ENCODE measurements around the gene ZNF593.

Gene ZNF593

GRCh38 chr1:26155370-26156284 is 14.1 kb upstream of the ZNF593 start:
- Histone ChIP-seq H4K5ac (ENCODE audit: low read length) (no peak overlapping the region), H2BK15ac (replicated peaks; ENCODE audit: low read depth) (no peak overlapping the region), H3K4me2 (ENCODE audit: low read length) (peak overlapping the region; percentile 34), H2BK120ac (ENCODE audit: low read depth, low read length) (no peak overlapping the region), H3K27ac (ENCODE audit: low read depth, low read length) (no peak overlapping the region), H3K9ac (ENCODE audit: low read length) (peak overlapping the region; percentile 64), H3K4ac (ENCODE audit: low read depth, low read length) (peak overlapping the region; percentile 49), H3K27me3 (ENCODE audit: insufficient read depth, low read length, poor library complexity) (no peaks in the 10 kb centered on the region), H3K18ac (ENCODE audit: low read length) (peak overlapping the region; percentile 62), H2AK5ac (ENCODE audit: low read length) (peak overlapping the region; percentile 3), H3K4me1 (ENCODE audit: control insufficient read depth, low read depth, low read length) (peaks cover 27% of the 10 kb centered on the region), H2BK5ac (ENCODE audit: low read length) (peak overlapping the region; percentile 9), H3K56ac (ENCODE audit: low read length) (peak overlapping the region; percentile 81), H4K8ac (ENCODE audit: low read depth, low read length) (no peak overlapping the region), H3K79me1 (ENCODE audit: low read length) (no peaks in the 10 kb centered on the region), H3K23ac (ENCODE audit: low read length) (no peak overlapping the region), H3K36me3 (ENCODE audit: control insufficient read depth, insufficient read depth, low read length) (no peaks in the 10 kb centered on the region), H3K79me2 (ENCODE audit: control insufficient read depth, insufficient read depth, low read length) (no peaks in the 10 kb centered on the region), H3K4me3 (ENCODE audit: low read length) (no peak overlapping the region)
- no CpG with 5 or more reads among the region's 21 CpGs for WGBS (ENCODE audit: extremely low coverage, insufficient coverage, low lambda C conversion rate)
- DNase-seq: no peak

DNA sequence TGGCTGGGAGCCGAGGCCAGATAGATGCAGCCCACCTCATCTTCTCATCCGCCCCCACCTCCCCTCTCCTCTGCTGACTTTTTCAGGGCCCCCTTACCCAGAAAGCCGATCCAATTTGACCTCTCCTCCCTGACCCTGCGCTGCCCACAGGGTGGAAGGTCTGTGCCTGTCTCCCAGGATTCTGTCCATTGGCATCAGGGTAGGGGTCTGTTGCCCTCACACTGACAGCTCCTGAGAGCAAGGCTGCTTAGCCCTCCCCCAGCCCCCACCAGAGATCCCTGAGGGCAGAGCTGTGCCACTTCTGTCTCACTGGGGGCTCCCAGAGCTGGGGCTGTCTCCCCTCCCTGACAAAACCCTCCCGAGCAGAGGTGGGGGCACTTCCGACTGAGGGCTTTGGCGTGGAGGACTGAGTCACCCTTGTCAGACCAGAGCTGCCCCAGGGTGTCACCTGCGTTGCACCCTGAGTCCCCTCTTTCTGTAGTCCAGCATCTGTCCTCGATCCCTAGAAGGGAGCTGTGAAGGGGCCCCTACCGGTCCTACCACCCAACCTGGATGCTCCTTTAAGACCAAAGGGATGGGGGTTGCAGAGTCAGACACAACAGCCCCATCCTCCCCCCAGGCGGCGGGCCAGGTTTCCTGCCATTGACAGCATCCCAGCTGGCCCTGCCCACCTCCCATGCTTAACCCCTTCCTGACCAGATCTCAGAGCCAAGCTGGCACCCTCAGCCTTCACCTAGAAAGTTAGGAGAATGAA is 13.2 kb upstream of the ZNF593 start:
- H3K23ac ChIP-seq (ENCODE audit: low read length): peak overlapping the region; percentile 53
- H2BK120ac ChIP-seq (ENCODE audit: low read depth, low read length): peak overlapping the region; percentile 16
- no peaks in the 10 kb centered on the region for H3K79me2 ChIP-seq (ENCODE audit: control insufficient read depth, insufficient read depth, low read length)
- H4K5ac ChIP-seq (ENCODE audit: low read length): no peak overlapping the region
- peak overlapping the region; percentile 43 for H2AK5ac ChIP-seq (ENCODE audit: low read length)
- no CpG with 5 or more reads among the region's 12 CpGs for WGBS (ENCODE audit: extremely low coverage, insufficient coverage, low lambda C conversion rate)
- no peaks in the 10 kb centered on the region for H3K27me3 ChIP-seq (ENCODE audit: insufficient read depth, low read length, poor library complexity)
- no peak overlapping the region for H4K8ac ChIP-seq (ENCODE audit: low read depth, low read length)
- peak overlapping the region; percentile 49 for H3K4ac ChIP-seq (ENCODE audit: low read depth, low read length)
- peak overlapping the region; percentile 94 for H3K4me2 ChIP-seq (ENCODE audit: low read length)
- peak overlapping the region; percentile 84 for H2BK5ac ChIP-seq (ENCODE audit: low read length)
- H3K36me3 ChIP-seq (ENCODE audit: control insufficient read depth, insufficient read depth, low read length): no peaks in the 10 kb centered on the region
- H3K9ac ChIP-seq (ENCODE audit: low read length): peak overlapping the region; percentile 64
- peak overlapping the region; percentile 81 for H3K56ac ChIP-seq (ENCODE audit: low read length)
- no peaks in the 10 kb centered on the region for H3K79me1 ChIP-seq (ENCODE audit: low read length)
- peak overlapping the region; percentile 62 for H3K18ac ChIP-seq (ENCODE audit: low read length)
- no peak overlapping the region for H2BK15ac ChIP-seq (replicated peaks; ENCODE audit: low read depth)
- no peak overlapping the region for H3K27ac ChIP-seq (ENCODE audit: low read depth, low read length)
- H3K4me1 ChIP-seq (ENCODE audit: control insufficient read depth, low read depth, low read length): peaks cover 32% of the 10 kb centered on the region
- H3K4me3 ChIP-seq (ENCODE audit: low read length): no peak overlapping the region
- DNase-seq: peak; percentile 89

- peaks cover 6% of the 10 kb centered on the region for H3K27me3 ChIP-seq (ENCODE audit: insufficient read depth, low read length, poor library complexity)
- DNase-seq: no peak
These were observed 11.3 kb upstream of the ZNF593 start for GRCh38 chr1:26158271-26158907.

GRCh38 chr1:26158908-26159742 is 10.6 kb upstream of the ZNF593 start, which contains the start of gene FAM110D:
TSS of gene FAM110D (plus strand) at chr1:26159079. CDS start at chr1:26161292, 2,213 bp downstream.
- peak within 1 kb of the TSS; percentile 66 for H3K23ac ChIP-seq (ENCODE audit: low read length)
- no peaks in the 10 kb centered on the region for H3K36me3 ChIP-seq (ENCODE audit: control insufficient read depth, insufficient read depth, low read length)
- H3K27me3 ChIP-seq (ENCODE audit: insufficient read depth, low read length, poor library complexity): peaks cover 6% of the 10 kb centered on the region
- H3K18ac ChIP-seq (ENCODE audit: low read length): peak within 1 kb of the TSS; percentile 76
- no peaks in the 10 kb centered on the region for H3K79me1 ChIP-seq (ENCODE audit: low read length)
- H4K5ac ChIP-seq (ENCODE audit: low read length): no peak within 1 kb of the TSS
- WGBS (ENCODE audit: extremely low coverage, insufficient coverage, low lambda C conversion rate): no CpG with 5 or more reads among the region's 6 CpGs
- H3K9ac ChIP-seq (ENCODE audit: low read length): peak within 1 kb of the TSS; percentile 59
- H2BK5ac ChIP-seq (ENCODE audit: low read length): peak within 1 kb of the TSS; percentile 83
- peak within 1 kb of the TSS; percentile 51 for H3K4me2 ChIP-seq (ENCODE audit: low read length)
- peak; percentile 65 for DNase-seq
- H3K27ac ChIP-seq (ENCODE audit: low read depth, low read length): no peak within 1 kb of the TSS
- H3K4me3 ChIP-seq (ENCODE audit: low read length): no peak within 1 kb of the TSS
- H3K79me2 ChIP-seq (ENCODE audit: control insufficient read depth, insufficient read depth, low read length): no peaks in the 10 kb centered on the region
- H3K4me1 ChIP-seq (ENCODE audit: control insufficient read depth, low read depth, low read length): peaks cover 32% of the 10 kb centered on the region
- peak within 1 kb of the TSS; percentile 95 for H2AK5ac ChIP-seq (ENCODE audit: low read length)
- peak within 1 kb of the TSS; percentile 74 for H3K4ac ChIP-seq (ENCODE audit: low read depth, low read length)
- H4K8ac ChIP-seq (ENCODE audit: low read depth, low read length): no peak within 1 kb of the TSS
- peak within 1 kb of the TSS; percentile 19 for H2BK120ac ChIP-seq (ENCODE audit: low read depth, low read length)
- peak within 1 kb of the TSS; percentile 29 for H2BK15ac ChIP-seq (replicated peaks; ENCODE audit: low read depth)
- peak within 1 kb of the TSS; percentile 85 for H3K56ac ChIP-seq (ENCODE audit: low read length)

More at GRCh38 chr1:26158271-26158907, 11.3 kb upstream of the ZNF593 start:
- H3K79me1 ChIP-seq (ENCODE audit: low read length): no peaks in the 10 kb centered on the region
- no peaks in the 10 kb centered on the region for H3K79me2 ChIP-seq (ENCODE audit: control insufficient read depth, insufficient read depth, low read length)
- H3K23ac ChIP-seq (ENCODE audit: low read length): no peak overlapping the region
- no peak overlapping the region for H4K5ac ChIP-seq (ENCODE audit: low read length)
- H2BK15ac ChIP-seq (replicated peaks; ENCODE audit: low read depth): peak overlapping the region; percentile 29
- H3K4me1 ChIP-seq (ENCODE audit: control insufficient read depth, low read depth, low read length): peaks cover 32% of the 10 kb centered on the region
- H4K8ac ChIP-seq (ENCODE audit: low read depth, low read length): no peak overlapping the region
- H2AK5ac ChIP-seq (ENCODE audit: low read length): peak overlapping the region; percentile 95
- peak overlapping the region; percentile 76 for H3K18ac ChIP-seq (ENCODE audit: low read length)
- no peak overlapping the region for H3K4ac ChIP-seq (ENCODE audit: low read depth, low read length)
- peak overlapping the region; percentile 5 for H2BK120ac ChIP-seq (ENCODE audit: low read depth, low read length)
- H3K27ac ChIP-seq (ENCODE audit: low read depth, low read length): no peak overlapping the region
- H3K36me3 ChIP-seq (ENCODE audit: control insufficient read depth, insufficient read depth, low read length): no peaks in the 10 kb centered on the region
- H2BK5ac ChIP-seq (ENCODE audit: low read length): peak overlapping the region; percentile 64
- H3K9ac ChIP-seq (ENCODE audit: low read length): peak overlapping the region; percentile 22
- WGBS (ENCODE audit: extremely low coverage, insufficient coverage, low lambda C conversion rate): no CpG with 5 or more reads among the region's 5 CpGs
- H3K56ac ChIP-seq (ENCODE audit: low read length): peak overlapping the region; percentile 71
- no peak overlapping the region for H3K4me3 ChIP-seq (ENCODE audit: low read length)
- no peak overlapping the region for H3K4me2 ChIP-seq (ENCODE audit: low read length)

DNA sequence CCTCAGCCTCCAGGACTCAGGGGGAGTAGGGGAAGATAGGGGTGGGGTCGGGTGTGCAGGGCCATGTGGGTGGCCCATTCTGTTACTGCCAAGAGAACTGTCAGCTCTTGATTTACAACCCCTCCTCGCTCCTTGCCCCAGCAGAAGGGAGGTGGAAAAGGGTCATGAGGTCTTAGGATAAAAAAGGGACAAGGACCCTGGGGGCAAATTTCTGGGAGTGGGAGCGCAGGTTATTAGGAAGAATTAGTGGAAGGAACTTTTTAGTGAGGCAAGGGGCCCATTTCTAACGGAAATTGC is 10.0 kb upstream of the ZNF593 start:
- no peak overlapping the region for H2AK5ac ChIP-seq (ENCODE audit: low read length)
- no peaks in the 10 kb centered on the region for H3K36me3 ChIP-seq (ENCODE audit: control insufficient read depth, insufficient read depth, low read length)
- no peaks in the 10 kb centered on the region for H3K79me1 ChIP-seq (ENCODE audit: low read length)
- H3K9ac ChIP-seq (ENCODE audit: low read length): no peak overlapping the region
- no peaks in the 10 kb centered on the region for H3K79me2 ChIP-seq (ENCODE audit: control insufficient read depth, insufficient read depth, low read length)
- no peak overlapping the region for H2BK5ac ChIP-seq (ENCODE audit: low read length)
- no peak overlapping the region for H3K4me2 ChIP-seq (ENCODE audit: low read length)
- H2BK15ac ChIP-seq (replicated peaks; ENCODE audit: low read depth): no peak overlapping the region
- no peak for DNase-seq
- peak overlapping the region; percentile 85 for H3K56ac ChIP-seq (ENCODE audit: low read length)
- no peak overlapping the region for H4K8ac ChIP-seq (ENCODE audit: low read depth, low read length)
- no CpG with 5 or more reads among the region's 4 CpGs for WGBS (ENCODE audit: extremely low coverage, insufficient coverage, low lambda C conversion rate)
- H3K4ac ChIP-seq (ENCODE audit: low read depth, low read length): no peak overlapping the region
- H3K23ac ChIP-seq (ENCODE audit: low read length): no peak overlapping the region
- no peak overlapping the region for H2BK120ac ChIP-seq (ENCODE audit: low read depth, low read length)
- peaks cover 6% of the 10 kb centered on the region for H3K27me3 ChIP-seq (ENCODE audit: insufficient read depth, low read length, poor library complexity)
- H4K5ac ChIP-seq (ENCODE audit: low read length): no peak overlapping the region
- peak overlapping the region; percentile 2 for H3K18ac ChIP-seq (ENCODE audit: low read length)
- H3K4me3 ChIP-seq (ENCODE audit: low read length): no peak overlapping the region
- H3K4me1 ChIP-seq (ENCODE audit: control insufficient read depth, low read depth, low read length): peaks cover 34% of the 10 kb centered on the region
- no peak overlapping the region for H3K27ac ChIP-seq (ENCODE audit: low read depth, low read length)

Measured in mesendoderm (in vitro differentiated cells).